Suprapubic skin (tissue), 4 donors: ENCODE data around the gene APLP2. TPM values are rescaled to one million over a fixed set of nuclear protein-coding genes. Genes with fewer than 3 reads are reported as not detected.

ENCODE experiments used
- DNase-seq, 2 donors: peaks; one replicate each; pipeline ENCODE4 v3.0.0-alpha.2; 2019; ENCODE audit warnings: low spot score in 2 of 2
- H3K27ac ChIP-seq: fragments of 200-600 bp; sonication (generic); one replicate; pipeline ENCODE4 v1.5.1; 2019
- H3K27me3 ChIP-seq: fragments of 200-600 bp; sonication (generic); one replicate; pipeline ENCODE4 v1.5.1; 2019
- H3K36me3 ChIP-seq: fragments of 200-600 bp; sonication (generic); one replicate; pipeline ENCODE4 v1.5.1; 2019
- H3K4me1 ChIP-seq: fragments of 200-600 bp; sonication (generic); one replicate; pipeline ENCODE4 v1.5.1; 2019
- H3K4me3 ChIP-seq: fragments of 200-600 bp; sonication (generic); one replicate; pipeline ENCODE4 v1.5.1; 2019; ENCODE audit warnings: mild to moderate bottlenecking
- H3K9me3 ChIP-seq: fragments of 200-600 bp; sonication (generic); one replicate; pipeline ENCODE4 v1.5.1; 2019
- CTCF ChIP-seq, 2 donors: fragments of 200-600 bp in 1 of 2; fragments of 450-650 bp in 1 of 2; sonication (generic) in 1 of 2; IDR thresholded peaks; one replicate each; pipeline ENCODE4 v1.5.1; 2016 to 2019; ENCODE audit warnings: antibody characterized with exemption in 2 of 2, mild to moderate bottlenecking in 1 of 2, moderate library complexity in 1 of 2
- EP300 ChIP-seq: sonication (generic); formaldehyde crosslinking; IDR thresholded peaks from one replicate; pipeline ENCODE4 v1.6.1; 2017; ENCODE audit warnings: antibody characterized with exemption
- POLR2A ChIP-seq, 2 donors: fragments of 450-650 bp; IDR thresholded peaks; one replicate each; pipeline ENCODE4 v1.6.1; 2017; ENCODE audit warnings: antibody characterized with exemption in 2 of 2, mild to moderate bottlenecking in 2 of 2, moderate library complexity in 2 of 2
- POLR2AphosphoS5 ChIP-seq, 3 donors: sonication (generic); formaldehyde crosslinking; IDR thresholded peaks; one replicate each; pipeline ENCODE4 v1.6.1; 2017; ENCODE audit warnings: antibody characterized with exemption in 3 of 3
- WGBS: methylation state at CpG from one replicate; pipeline ENCODE4 v1.1.5; 2018; 5-methylcytosine and 5-hydroxymethylcytosine counted together
- total RNA-seq, 4 donors: library from RNA; depleted of rRNA; stranded (reverse); fragments of >200 nt; gene quantifications; one replicate each; pipeline ENCODE4 v1.1.0, GENCODE V29; 2016

Gene APLP2
- total RNA-seq, 4 donors from 2014 or later, result 150 to 237 (median 174) TPM

- H3K27ac ChIP-seq, result no peak overlapping the region
- H3K9me3 ChIP-seq, result no peaks in the 10 kb centered on the region
- H3K4me3 ChIP-seq, result no peak overlapping the region
- H3K27me3 ChIP-seq, result no peaks in the 10 kb centered on the region
- DNase-seq, result no peak
- H3K4me1 ChIP-seq, result peaks cover 8% of the 10 kb centered on the region
- no peak for TF ChIP-seq POLR2AphosphoS5 (IDR thresholded peaks at IDR 0.05)
- TF ChIP-seq POLR2A (IDR thresholded peaks at IDR 0.05), result no peak
- TF ChIP-seq EP300, result no peak
- TF ChIP-seq CTCF (IDR thresholded peaks at IDR 0.05), result no peak
- no peaks in the 10 kb centered on the region for H3K36me3 ChIP-seq
- WGBS, result 92% methylated on average over 1 of the region's 1 CpG
These were observed 44.3 kb upstream of the APLP2 start for GRCh38 chr11:130025371-130025770.

GRCh38 chr11:130029137-130029536, 40.6 kb upstream of the APLP2 start:
- WGBS, result 85% methylated on average over 3 of the region's 3 CpGs
- Histone ChIP-seq H3K9me3 (no peaks in the 10 kb centered on the region), H3K4me3 (no peak overlapping the region), H3K27ac (no peak overlapping the region), H3K4me1 (no peaks in the 10 kb centered on the region), H3K36me3 (no peaks in the 10 kb centered on the region), H3K27me3 (no peaks in the 10 kb centered on the region)
- DNase-seq, result no peak
- no peak for TF ChIP-seq POLR2A (IDR thresholded peaks at IDR 0.05)
- TF ChIP-seq POLR2AphosphoS5 (IDR thresholded peaks at IDR 0.05), result no peak
- no peak for TF ChIP-seq EP300
- TF ChIP-seq CTCF (IDR thresholded peaks at IDR 0.05), result no peak

DNA sequence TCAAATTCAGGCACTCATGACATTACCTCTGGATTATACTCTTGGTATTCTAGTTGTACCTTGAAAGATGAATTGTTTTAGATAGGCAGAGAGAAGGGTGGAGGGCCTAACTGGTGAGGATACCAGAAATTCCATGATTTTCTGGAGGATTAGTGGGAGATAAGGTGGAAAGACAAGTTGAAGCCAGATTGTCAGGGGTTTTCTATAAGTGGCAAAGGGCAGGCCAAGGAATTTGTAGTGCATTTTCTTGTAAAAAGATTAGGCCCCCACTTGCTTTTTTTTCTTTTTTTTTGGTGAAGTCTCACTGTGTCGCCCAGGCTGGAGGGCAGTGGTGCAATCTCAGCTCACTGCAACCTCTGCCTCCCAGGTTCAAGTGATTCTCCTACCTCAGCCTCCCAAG, 38.6 kb upstream of the APLP2 start:
- H3K27ac ChIP-seq, result no peak overlapping the region
- no peaks in the 10 kb centered on the region for H3K36me3 ChIP-seq
- no peak for DNase-seq
- no peak overlapping the region for H3K4me3 ChIP-seq
- H3K9me3 ChIP-seq, result no peaks in the 10 kb centered on the region
- TF ChIP-seq CTCF (IDR thresholded peaks at IDR 0.05), result no peak
- TF ChIP-seq POLR2A (IDR thresholded peaks at IDR 0.05), result no peak
- TF ChIP-seq EP300, result no peak
- no peak for TF ChIP-seq POLR2AphosphoS5 (IDR thresholded peaks at IDR 0.05)
- WGBS, result 83% methylated on average over 1 of the region's 1 CpG
- no peaks in the 10 kb centered on the region for H3K4me1 ChIP-seq
- H3K27me3 ChIP-seq, result no peaks in the 10 kb centered on the region

GRCh38 chr11:130031945-130032344, 37.7 kb upstream of the APLP2 start:
- Histone ChIP-seq H3K9me3 (no peaks in the 10 kb centered on the region), H3K4me3 (no peak overlapping the region), H3K36me3 (no peaks in the 10 kb centered on the region), H3K27me3 (no peaks in the 10 kb centered on the region), H3K27ac (no peak overlapping the region), H3K4me1 (no peaks in the 10 kb centered on the region)
- no peak for DNase-seq
- WGBS, result 95% methylated on average over 2 of the region's 2 CpGs
- TF ChIP-seq POLR2AphosphoS5 (IDR thresholded peaks at IDR 0.05), result no peak
- no peak for TF ChIP-seq POLR2A (IDR thresholded peaks at IDR 0.05)
- no peak for TF ChIP-seq EP300

DNA sequence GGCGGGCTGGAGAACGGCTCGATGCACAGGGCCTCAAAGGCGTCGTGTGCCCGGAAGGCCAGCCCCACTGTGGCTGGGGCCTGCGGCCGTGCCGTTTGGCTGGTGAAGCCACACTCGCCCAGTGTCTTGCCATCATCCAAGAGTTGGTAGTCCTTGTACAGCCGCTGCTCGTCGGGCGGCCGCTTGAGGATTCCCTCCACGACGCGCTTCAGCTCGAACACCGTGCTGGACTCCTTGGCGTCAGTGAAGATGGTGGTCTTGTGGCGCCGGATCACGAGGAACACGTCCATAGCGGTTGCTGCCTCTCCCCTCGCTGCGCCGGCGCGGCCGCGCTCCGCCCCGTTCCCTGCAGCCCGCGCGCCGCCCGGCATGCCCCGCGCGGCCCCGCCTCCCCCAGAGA, 36.8 kb upstream of the APLP2 start:
- H3K27ac ChIP-seq, result no peak overlapping the region
- TF ChIP-seq CTCF (IDR thresholded peaks at IDR 0.05) (no peak), EP300 (no peak), POLR2AphosphoS5 (IDR thresholded peaks at IDR 0.05) (no peak), POLR2A (IDR thresholded peaks at IDR 0.05) (no peak)
- peaks cover 5% of the 10 kb centered on the region for H3K4me1 ChIP-seq
- H3K27me3 ChIP-seq, result no peaks in the 10 kb centered on the region
- no peaks in the 10 kb centered on the region for H3K36me3 ChIP-seq
- H3K4me3 ChIP-seq, result no peak overlapping the region
- DNase-seq, result no peak
- 94% methylated on average over 44 of the region's 44 CpGs for WGBS
- no peaks in the 10 kb centered on the region for H3K9me3 ChIP-seq

- Histone ChIP-seq H3K27me3 (no peaks in the 10 kb centered on the region), H3K4me3 (no peak overlapping the region), H3K27ac (no peak overlapping the region), H3K36me3 (no peaks in the 10 kb centered on the region), H3K9me3 (no peaks in the 10 kb centered on the region), H3K4me1 (peaks cover 5% of the 10 kb centered on the region)
- TF ChIP-seq POLR2A (IDR thresholded peaks at IDR 0.05) (no peak), CTCF (IDR thresholded peaks at IDR 0.05) (no peak), POLR2AphosphoS5 (IDR thresholded peaks at IDR 0.05) (no peak), EP300 (no peak)
- no peak for DNase-seq
These were observed 35.5 kb upstream of the APLP2 start for GRCh38 chr11:130034236-130034635.
